Retinal pigment epithelial cell (primary cell): Measurements from ENCODE around the gene ARL5C.
A peak's percentile ranks its signal among the peaks of the same experiment; 100 is the strongest.

Experiments
- DNase-seq: peaks from one replicate; pipeline ENCODE4 v3.0.0-alpha.2; 2010; ENCODE audit warnings: low read depth
- H3K4me3 ChIP-seq: 2 replicates; pipeline ENCODE4 v1.5.1; 2011; ENCODE audit warnings: mild to moderate bottlenecking, low read length, control low read depth, moderate library complexity
- CTCF ChIP-seq: conservative IDR thresholded peaks from 2 replicates; pipeline ENCODE4 v1.5.1; 2011; ENCODE audit warnings: low read depth, low read length, control low read depth, inconsistent platforms

The ARL5C gene

DNA sequence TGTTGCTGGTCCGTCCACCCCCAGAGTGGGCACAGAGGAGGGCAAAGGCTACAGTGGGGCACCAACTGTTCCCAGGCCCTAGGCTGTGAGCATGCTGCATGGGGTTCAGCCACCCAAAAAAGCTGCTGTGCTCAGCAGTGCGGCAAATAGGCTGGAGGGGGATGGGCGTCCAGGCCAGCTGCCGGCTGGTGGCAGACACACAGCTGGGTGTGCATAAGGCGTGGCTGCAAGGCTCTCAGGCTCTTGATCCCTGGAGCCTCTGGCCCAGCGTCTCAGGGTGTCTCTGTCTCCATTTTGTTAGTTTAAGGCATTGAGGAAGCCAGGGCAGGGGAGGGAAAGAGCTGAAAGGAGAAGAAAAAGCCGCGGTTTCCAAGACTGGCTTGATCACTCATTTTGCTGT lies 42.9 kb upstream of the ARL5C start:
- DNase-seq, result no peak
- no peak for TF ChIP-seq CTCF
- H3K4me3 ChIP-seq, result no peak overlapping the region

DNA sequence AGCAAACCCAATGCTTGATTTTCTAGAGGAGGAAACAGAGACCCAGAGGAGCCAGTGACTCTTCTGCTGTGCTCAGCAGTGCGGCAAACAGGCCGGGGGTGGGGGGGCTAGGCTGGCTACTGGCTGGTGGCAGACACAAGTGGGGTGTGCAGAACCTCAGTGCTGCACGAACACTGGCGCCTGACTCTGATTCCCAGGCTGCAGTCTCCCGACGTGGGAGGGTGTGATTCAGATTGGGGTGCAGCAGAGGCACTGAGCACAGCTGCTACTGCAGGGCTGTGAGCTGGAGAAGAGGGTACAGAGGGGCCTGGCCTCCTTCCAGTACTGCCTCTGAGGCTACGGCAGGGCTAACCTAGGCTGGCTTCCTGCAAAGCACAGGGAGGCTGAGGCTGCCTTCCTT lies 42.2 kb upstream of the ARL5C start:
- no peak overlapping the region for H3K4me3 ChIP-seq
- no peak for TF ChIP-seq CTCF
- no peak for DNase-seq

DNA sequence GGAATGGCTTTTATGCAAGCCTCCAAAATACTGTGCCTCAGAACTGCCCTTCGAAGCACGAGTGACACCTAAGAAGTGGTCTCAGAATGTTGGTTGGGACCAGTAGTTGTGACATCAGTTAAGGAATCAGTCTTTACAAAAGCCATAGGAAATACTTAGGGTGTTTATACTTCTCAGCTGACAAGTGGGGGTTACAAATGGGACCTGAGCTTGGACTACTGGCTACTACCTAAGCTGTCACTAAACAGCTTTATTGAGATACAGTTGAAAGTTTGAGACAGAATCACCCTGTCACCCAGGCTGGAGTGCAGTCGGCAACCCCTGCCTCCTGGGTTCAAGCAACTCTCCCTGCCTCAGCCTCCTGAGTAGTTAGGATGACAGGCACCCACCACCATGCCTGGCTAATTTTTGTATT lies 39.2 kb upstream of the ARL5C start:
- no peak for TF ChIP-seq CTCF
- no peak overlapping the region for H3K4me3 ChIP-seq
- no peak for DNase-seq

GRCh38 chr17:39204245-39204644 lies 38.3 kb upstream of the ARL5C start:
- no peak overlapping the region for H3K4me3 ChIP-seq
- no peak for TF ChIP-seq CTCF
- DNase-seq, result no peak

DNA sequence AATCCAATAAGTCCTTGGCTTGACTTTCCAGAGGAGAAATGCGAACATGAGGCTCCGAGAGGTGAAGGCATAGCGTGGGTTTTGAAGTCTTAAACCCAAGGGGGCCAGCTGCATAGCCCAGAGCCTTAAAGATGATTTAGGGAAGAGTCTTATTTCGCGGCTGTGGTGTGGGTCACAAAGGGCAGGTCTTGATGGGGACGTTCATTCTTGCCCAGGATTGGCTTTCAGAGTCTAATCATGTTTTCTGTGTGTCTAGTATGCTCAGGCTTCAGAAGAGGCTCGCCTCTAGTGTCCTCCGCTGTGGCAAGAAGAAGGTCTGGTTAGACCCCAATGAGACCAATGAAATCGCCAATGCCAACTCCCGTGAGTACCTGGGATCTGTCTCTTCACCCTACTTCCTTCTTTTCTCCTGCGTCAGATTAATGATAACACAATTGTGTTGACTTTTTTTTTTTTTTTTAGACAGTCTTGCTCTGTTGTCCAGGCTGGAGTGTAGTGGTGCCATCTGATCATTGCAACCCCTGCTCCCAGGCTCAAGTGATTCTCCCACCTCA lies 35.1 kb upstream of the ARL5C start:
- no peak for TF ChIP-seq CTCF
- no peak for DNase-seq
- peak overlapping the region; percentile 99 for H3K4me3 ChIP-seq

DNA sequence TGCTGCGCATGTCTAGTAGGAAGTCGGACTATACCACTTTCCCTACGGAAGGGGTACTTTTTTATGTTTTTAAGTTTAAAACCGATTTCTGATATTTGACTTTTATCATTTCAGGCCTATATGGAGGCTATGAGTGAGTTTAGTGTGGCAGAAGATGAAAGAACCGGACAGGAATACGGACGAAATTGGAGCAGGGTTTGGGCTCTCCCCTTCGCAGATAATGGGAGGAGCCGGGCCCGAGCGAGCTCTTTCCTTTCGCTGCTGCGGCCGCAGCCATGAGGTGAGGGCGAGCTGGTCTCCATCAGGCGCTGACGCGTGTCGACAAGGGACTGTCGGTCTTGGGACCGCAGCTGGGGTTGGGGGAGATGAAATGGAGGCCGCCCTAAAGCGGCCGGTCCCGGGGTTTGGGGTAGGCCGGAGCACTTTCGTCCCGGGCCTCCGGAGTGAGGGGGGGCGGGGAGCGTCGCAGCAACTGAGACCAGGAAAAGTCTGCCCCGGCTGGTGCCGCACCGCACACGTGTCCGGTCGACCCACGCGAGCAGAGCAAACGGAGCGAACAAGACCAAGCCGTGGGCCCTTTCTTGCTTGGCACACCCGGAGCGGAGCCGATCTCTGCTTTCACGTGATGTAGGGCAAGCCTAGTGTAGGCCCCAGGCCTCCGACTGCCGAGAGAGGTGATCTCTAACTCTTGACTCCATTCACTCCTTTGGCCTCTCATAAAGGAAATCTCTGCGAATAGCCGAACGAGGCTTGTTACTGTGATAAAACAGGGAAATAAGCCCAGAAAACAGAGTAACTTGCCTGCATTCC lies 34.3 kb upstream of the ARL5C start, which contains the start of gene RPL19:
RPL19 (plus strand) TSS at position 214 of the 810 bp plus-strand sequence; CDS start at position 276, 62 bp downstream.
- no peak for TF ChIP-seq CTCF
- peak within 1 kb of the TSS; percentile 99 for H3K4me3 ChIP-seq
- DNase-seq, result no peak

DNA sequence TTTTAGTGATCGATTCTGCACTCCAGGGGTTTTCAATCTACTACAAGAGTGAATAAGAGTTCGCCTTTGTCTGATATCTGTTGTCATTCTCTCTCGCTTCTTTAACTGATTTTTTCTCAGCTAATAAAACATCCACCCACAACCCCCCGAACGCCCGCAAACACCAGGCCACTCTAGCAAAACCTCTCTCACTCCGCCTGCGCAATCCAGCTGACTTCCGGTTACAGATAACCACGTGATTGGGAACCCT lies 33.8 kb upstream of the ARL5C start:
- peak; percentile 90 for DNase-seq
- peak overlapping the region; percentile 99 for H3K4me3 ChIP-seq
- TF ChIP-seq CTCF, result no peak
